ENCODE data around the gene BRIP1.
"Not testable (repeated sequence)": the region's sequence is repeated elsewhere in the genome, so short reads cannot be mapped to it uniquely, and the experiment has no call there.

Gene BRIP1

DNA sequence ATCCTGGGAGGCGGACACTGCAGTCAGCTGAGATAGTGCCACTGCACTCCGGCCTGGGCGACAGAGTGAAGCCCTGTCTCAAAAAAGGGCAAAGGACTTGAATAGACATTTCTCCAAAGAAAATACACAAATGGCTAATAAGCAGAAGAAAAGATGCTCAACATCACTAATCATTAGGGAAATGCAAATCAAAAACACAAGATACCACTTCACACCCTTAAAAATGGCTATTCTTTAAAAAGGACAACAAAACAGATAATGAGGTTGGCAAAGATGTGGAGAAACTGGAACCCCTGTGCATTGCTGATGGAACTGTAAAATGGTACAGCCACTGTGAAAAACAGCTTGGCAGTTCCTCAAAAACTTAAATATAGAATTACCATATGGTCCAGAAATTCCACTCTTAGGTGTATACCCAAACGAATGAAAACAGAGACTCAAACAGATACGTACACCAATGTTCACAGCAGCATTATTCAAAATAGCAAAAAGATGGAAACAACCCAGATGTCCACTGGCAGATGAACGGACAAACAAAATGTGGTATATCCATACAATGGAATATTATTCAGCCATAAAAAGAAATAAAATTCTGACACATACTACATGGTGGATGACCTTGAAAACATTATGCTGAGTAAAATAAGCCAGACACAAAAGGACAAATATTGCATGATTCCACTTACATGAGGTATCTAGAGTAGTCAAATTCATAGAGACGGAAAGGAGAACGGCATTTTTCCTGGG, 35.5 kb downstream of the BRIP1 start:
- no peak for DNase-seq (ENCODE audit: low spot score)

DNA sequence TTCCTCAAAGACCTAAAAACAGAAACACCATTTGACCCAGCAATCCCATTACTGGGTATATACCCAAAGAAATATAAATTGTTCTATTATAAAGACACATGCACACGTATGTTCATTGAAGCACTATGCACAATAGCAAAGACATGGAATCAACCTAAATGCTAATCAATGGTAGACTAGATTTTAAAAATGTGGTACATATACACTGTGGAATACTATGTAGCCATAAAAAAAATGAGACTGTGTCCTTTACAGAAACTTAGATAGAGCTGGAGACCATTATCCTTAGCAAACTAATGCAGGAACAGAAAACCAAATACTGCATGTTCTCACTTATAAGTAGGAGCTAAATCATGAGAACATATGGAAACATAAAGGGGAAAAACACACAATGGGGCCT, 36.5 kb downstream of the BRIP1 start:
- not testable (repeated sequence) for DNase-seq (ENCODE audit: low spot score)

- DNase-seq (ENCODE audit: low spot score), result not testable (repeated sequence)
Observed at GRCh38 chr17:61826198-61826597, 37.1 kb downstream of the BRIP1 start.

- no peak for DNase-seq (ENCODE audit: low spot score)
Observed at GRCh38 chr17:61825448-61826137, 37.7 kb downstream of the BRIP1 start.

GRCh38 chr17:61822326-61823285, 40.7 kb downstream of the BRIP1 start:
- no peak for DNase-seq (ENCODE audit: low spot score)

DNA sequence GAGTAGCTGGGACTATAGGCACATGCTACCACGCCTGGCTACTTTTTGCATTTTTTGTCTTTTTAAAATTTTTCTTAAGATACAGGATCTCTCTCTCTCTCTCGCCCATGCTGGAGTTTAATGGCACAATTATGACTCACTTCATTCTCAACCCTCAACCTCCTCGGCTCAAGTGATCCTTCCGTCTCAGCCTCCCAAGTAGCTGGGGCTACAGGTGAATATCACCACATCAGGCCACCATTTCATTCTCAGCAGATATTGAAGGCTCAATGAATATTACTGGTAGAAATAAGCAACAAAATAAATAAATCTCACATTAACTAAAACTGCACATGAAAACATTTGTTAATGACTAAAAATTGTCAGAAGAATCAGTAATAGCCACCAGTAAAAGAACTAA, 41.7 kb downstream of the BRIP1 start:
- no peak for DNase-seq (ENCODE audit: low spot score)

- not testable (repeated sequence) for DNase-seq (ENCODE audit: low spot score)
Observed at GRCh38 chr17:61819265-61819664, 44.1 kb downstream of the BRIP1 start.

- DNase-seq (ENCODE audit: low spot score), result no peak
Observed at GRCh38 chr17:61818225-61818624, 45.1 kb downstream of the BRIP1 start.

DNA sequence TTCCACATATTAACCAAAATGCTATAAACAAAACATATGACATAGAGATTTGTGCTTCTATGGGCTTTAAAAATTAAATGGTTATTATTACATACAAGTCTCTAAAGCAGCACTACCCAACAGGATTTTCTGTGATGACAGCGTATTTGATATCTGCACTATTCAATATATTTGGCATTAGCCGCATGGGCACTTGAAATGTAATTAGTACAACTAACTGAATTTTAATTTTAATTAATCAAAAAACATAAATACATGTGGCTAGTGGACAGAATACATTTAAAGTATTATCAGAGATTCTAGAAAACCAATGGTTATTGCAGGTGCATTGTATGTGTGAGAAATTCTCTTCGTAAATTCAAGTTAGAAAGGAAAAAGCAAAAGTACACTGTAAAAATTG, 45.9 kb downstream of the BRIP1 start:
- no peak for DNase-seq (ENCODE audit: low spot score)

GRCh38 chr17:61816538-61816937, 46.8 kb downstream of the BRIP1 start:
- no peak for DNase-seq (ENCODE audit: low spot score)

DNA sequence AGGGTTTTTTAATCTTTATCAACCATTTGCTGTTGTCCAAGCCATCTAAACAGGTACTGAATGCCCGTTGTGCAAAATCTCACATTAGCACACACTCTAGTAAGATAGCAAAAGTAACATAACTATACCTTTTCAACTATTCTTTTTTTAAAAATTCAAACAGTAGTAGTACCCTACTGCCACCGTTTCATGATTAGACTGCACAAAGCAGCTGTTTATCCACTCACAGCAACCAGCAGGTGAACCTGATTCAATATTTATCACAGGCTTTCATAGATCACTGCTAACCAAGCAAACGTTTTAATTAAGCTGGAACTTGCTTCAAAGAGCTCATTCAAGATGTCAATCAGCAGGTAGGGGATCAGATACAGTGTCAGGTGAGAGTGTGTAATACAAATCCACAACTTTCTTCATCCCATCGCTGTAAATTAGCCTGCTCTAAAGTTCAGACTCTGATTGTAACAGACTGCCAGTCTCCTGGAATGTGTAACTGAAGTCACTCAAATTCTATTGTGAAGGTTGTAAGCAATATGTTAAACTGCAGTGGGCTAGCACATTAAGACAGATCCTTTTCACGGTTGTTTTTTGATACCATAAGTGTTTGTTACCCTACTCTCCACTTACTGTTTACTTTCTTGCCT, 47.3 kb downstream of the BRIP1 start:
- no peak for DNase-seq (ENCODE audit: low spot score)

DNA sequence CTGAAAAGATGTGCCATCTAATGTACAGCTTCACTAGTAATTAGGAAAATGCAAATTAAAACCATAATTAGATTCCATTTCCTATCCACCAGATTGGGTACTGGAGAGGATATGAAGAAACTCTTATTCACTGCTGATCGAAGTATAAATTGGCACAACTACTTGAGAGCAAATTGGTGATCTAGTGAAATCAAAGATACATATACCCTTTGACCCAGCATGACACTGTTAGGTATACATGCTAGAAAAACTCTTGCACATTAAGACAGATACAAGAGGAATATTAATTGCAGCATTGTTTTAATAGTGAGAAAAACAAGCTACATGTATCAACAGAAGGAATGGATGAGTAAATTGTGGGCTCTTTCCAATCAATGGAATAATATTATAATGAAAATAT, 48.8 kb downstream of the BRIP1 start:
- DNase-seq (ENCODE audit: low spot score), result no peak

- DNase-seq (ENCODE audit: low spot score), result no peak
Observed at GRCh38 chr17:61813211-61813610, 50.1 kb downstream of the BRIP1 start.

DNA sequence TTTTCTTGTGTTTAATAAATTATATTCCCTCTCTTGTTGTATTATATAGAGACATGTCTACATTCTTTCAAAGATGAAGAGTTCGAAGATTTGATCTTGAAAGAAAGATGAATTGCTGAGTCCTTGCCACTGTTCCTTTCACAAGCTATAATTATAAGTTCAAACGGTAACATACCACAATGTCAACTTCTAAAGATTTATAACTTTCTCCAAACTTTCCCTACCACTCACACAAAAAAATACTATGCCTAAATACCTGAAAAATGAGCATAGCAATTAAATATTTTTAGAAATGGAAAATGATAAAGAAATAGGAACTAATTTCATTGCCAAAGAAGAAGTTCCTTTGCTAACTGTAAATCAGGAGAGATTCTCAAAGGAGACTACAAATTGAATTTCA, 50.6 kb downstream of the BRIP1 start:
- DNase-seq (ENCODE audit: low spot score), result no peak

GRCh38 chr17:61809816-61810392, 53.4 kb downstream of the BRIP1 start:
- DNase-seq (ENCODE audit: low spot score), result no peak

- no peak for DNase-seq (ENCODE audit: low spot score)
Observed at GRCh38 chr17:61808442-61808841, 54.9 kb downstream of the BRIP1 start.

- no peak for DNase-seq (ENCODE audit: low spot score)
Observed at GRCh38 chr17:61806936-61807335, 56.4 kb downstream of the BRIP1 start.

GRCh38 chr17:61806081-61806828, 57.1 kb downstream of the BRIP1 start:
- DNase-seq (ENCODE audit: low spot score), result no peak

- DNase-seq (ENCODE audit: low spot score), result no peak
Observed at GRCh38 chr17:61805399-61805798, 57.9 kb downstream of the BRIP1 start.

GRCh38 chr17:61803796-61804195, 59.5 kb downstream of the BRIP1 start:
- DNase-seq (ENCODE audit: low spot score), result no peak

GRCh38 chr17:61803216-61803615, 60.1 kb downstream of the BRIP1 start:
- DNase-seq (ENCODE audit: low spot score), result no peak
